HL-60 (cell line): ENCODE results near the gene GPATCH8.

Experiments
- SPI1 ChIP-seq: IDR thresholded peaks from 2 replicates; pipeline ENCODE4 v1.6.1; 2012; ENCODE audit warnings: low read depth, mild to moderate bottlenecking, borderline replicate concordance
- TF ChIP-seq, protein P1 (sequence below): IDR thresholded peaks from one replicate; pipeline ENCODE4 v1.5.1; 2011; ENCODE audit warnings: low read length, control low read depth, inconsistent platforms; ENCODE audit not compliant: insufficient read depth

DNA sequence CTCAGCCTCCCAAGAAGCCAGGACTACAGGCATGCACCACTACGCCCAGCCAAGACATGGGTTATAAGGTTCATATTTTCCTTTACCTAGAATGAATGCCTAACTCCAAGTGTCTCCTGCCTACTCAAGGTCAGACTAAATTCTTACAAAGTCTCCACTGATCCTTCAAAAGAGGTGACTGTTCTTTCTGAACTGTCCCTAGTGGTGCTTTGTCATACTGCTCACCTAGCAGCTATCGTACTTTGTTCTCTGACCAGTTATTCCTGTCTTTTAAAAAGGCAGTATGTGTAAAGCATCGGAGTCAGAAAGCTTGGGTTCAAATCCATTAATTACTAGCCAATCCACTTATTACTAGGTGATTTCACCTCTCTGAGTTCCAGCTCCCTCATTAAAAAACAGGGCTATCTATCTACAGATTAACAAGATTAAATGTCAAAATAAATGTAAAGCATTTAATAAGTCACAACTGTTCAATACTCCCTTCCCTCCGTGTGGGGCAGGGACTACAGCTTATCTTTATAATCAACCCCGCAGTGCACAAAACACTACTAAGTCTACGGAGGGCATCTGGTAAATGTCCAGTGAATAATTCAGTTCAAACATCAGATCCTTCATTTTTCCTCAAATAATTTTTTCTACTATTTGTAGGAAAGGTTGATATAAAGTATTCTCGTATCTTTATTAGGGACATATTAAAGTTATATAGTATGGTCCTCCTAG lies 93.7 kb downstream of the GPATCH8 start:
- TF ChIP-seq, protein P1, sequence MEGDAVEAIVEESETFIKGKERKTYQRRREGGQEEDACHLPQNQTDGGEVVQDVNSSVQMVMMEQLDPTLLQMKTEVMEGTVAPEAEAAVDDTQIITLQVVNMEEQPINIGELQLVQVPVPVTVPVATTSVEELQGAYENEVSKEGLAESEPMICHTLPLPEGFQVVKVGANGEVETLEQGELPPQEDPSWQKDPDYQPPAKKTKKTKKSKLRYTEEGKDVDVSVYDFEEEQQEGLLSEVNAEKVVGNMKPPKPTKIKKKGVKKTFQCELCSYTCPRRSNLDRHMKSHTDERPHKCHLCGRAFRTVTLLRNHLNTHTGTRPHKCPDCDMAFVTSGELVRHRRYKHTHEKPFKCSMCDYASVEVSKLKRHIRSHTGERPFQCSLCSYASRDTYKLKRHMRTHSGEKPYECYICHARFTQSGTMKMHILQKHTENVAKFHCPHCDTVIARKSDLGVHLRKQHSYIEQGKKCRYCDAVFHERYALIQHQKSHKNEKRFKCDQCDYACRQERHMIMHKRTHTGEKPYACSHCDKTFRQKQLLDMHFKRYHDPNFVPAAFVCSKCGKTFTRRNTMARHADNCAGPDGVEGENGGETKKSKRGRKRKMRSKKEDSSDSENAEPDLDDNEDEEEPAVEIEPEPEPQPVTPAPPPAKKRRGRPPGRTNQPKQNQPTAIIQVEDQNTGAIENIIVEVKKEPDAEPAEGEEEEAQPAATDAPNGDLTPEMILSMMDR: no peak
- no peak for TF ChIP-seq SPI1
